ENCODE results near the gene ACP2.

Gene ACP2, protein sequence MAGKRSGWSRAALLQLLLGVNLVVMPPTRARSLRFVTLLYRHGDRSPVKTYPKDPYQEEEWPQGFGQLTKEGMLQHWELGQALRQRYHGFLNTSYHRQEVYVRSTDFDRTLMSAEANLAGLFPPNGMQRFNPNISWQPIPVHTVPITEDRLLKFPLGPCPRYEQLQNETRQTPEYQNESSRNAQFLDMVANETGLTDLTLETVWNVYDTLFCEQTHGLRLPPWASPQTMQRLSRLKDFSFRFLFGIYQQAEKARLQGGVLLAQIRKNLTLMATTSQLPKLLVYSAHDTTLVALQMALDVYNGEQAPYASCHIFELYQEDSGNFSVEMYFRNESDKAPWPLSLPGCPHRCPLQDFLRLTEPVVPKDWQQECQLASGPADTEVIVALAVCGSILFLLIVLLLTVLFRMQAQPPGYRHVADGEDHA

DNA sequence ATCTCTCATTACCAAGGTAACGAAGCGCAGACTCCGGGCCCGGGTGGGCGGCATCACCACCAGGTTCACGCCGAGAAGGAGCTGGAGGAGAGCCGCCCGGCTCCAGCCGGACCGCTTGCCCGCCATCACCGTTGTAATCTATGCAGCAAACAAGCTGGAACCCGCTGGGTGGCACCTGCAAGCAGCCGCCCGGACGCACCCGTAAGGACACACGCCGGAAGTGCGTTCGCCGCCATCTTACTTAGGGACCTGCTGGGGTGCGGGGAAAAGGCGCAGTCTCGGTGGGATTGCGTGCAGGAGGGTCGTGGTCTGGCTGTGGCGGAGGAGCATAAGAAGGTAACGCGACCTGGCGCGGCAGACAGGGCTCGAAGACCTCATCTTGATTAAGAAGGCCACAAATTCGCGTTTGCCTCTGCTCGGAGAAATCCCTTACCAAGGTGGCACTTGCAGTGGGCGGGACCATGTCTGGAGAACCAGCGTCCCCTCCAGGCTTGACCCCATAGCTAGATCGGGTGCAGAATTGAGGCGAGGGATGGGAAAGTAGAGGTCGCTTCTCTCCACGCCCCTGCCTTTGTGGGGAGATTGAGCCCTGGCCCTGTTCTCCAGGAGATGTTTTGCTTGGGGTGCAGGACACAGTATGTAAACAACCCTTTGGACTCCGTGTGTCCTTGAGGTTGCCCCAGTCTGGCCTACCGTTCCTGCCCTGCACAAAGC lies at the start of gene ACP2:
TSS of gene ACP2 (minus strand) at position 151 of the 714 bp plus-strand sequence. CDS start at position 126, 25 bp downstream.
- Histone ChIP-seq H3K27ac (peak within 1 kb of the TSS; percentile 60 to 98 (median 93)), H3K4me3 (peak within 1 kb of the TSS; percentile 62 to 82 (median 68))

DNA sequence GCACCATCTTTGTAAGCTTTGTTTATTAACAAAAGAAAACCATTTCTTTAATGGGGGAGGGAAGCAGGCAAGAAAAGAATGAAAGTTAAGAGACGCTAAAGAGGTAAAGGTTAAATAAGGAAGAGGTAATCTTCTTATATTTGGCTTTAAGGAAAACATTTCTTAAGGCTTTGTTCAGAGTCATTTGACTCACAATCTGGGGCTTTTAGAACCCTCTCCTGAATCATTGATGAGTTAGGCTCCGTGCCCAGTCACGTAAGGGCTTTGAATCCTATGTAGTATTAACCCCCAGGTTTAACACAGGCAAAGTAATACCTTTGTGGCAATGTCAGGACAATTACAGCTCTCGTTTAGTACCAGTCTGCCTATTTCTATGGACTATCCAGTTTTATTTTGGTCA lies 47.4 kb upstream of the ACP2 start:
- no peak overlapping the region for H3K27ac ChIP-seq

DNA sequence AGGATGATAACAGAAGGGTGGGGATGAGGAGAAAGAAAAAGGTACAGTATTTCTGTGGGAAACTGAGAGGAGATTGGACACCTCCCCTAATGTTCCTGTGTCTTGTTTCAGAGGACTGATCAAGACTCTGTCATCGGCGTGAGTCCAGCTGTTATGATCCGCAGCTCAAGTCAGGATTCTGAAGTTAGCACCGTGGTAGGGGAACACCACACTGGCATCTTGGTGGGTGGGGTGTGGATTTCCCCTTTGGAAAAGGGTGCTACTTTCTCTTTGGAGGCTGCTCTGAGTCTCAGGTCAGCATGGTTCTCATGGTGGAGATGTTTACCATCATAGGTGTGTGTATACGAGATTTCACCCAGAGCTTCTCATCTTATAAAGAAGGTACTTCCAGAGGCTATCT lies 46.8 kb upstream of the ACP2 start:
- H3K27ac ChIP-seq, result no peak overlapping the region
- H3K4me3 ChIP-seq, result no peak overlapping the region

More for the DNA sequence above, 47.4 kb upstream of the ACP2 start:
- H3K4me3 ChIP-seq, result no peak overlapping the region

DNA sequence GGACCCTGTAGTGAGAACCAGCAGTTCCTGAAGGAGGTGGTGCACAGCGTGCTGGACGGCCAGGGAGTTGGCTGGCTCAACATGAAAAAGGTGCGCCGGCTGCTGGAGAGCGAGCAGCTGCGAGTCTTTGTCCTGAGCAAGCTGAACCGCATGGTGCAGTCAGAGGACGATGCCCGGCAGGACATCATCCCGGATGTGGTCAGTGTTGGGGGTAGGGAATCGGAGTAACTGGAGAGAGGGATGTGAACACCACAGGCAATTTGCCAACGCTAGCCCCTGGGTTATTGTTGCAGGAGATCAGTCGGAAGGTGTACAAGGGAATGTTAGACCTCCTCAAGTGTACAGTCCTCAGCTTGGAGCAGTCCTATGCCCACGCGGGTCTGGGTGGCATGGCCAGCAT lies 41.2 kb upstream of the ACP2 start:
- no peak overlapping the region for H3K4me3 ChIP-seq
- H3K27ac ChIP-seq, result no peak overlapping the region

DNA sequence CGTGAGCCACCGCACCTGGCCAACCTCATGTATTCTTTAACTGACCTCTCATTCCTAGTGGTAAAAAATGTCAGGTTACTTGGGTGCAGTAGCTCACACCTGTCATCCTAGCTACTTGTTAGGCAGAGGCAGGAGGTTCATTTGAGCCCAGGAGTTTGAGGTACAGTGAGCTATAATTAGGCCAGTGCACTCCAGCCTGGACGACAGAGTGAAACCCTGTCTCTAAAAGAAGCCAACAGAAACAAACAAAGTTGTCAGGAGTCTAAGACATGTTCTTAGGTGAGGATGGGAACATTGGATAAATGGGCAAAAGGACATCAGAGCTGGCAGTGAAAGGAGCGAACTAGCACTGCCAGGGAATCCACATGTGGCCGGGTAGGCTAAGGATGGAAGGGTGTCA lies 39.5 kb upstream of the ACP2 start:
- H3K4me3 ChIP-seq, result no peak overlapping the region
- no peak overlapping the region for H3K27ac ChIP-seq

DNA sequence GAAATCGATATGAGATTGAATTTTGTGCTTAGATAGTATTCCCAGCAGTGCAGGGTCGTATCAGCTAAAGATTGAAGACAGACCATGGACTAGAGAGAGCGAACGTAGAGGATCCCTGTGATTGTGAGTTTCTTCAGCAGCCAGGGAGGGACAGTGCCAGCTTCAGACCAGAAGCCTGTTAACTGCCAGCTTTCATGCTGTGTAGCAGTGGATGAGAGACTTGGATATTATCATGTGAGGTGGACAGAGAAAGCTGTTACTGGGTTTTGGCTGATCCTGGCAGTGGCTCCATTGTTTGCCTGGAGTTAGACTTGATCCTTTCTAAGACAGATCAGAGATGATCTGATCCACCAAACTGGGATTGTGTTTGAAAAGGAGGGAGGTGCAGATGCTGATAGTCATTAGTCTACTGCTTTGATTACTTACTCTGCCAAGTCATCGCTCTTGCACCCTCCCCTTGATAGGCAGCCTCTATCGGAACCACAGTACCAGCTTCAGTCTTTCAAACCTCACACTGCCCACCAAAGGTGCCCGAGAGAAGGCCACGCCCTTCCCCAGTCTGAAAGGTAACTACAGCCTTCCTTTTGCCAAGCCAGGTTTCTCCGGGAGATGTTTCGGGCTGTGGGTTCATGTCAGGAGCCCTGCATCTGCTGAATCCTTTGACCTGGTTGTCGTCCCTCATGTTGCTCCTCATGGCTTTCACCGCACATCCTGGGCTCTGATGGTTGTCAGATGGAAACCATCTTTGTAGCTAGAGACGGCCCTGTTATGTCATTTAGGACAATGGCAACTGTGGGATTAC lies 37.6 kb upstream of the ACP2 start:
- Histone ChIP-seq H3K27ac (no peak overlapping the region), H3K4me3 (no peak overlapping the region)

DNA sequence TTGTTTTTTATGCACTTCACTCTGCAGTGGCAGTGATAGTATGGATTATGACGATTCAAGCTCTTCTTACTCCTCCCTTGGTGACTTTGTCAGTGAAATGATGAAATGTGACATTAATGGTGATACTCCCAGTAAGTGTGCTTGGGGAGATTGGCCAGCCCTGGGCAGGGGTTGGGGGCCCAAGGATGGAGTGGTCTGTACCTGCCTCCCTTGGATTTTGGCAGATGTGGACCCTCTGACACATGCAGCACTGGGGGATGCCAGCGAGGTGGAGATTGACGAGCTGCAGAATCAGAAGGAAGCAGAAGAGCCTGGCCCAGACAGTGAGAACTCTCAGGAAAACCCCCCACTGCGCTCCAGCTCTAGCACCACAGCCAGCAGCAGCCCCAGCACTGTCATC lies 35.5 kb upstream of the ACP2 start:
- H3K4me3 ChIP-seq, result no peak overlapping the region
- no peak overlapping the region for H3K27ac ChIP-seq

DNA sequence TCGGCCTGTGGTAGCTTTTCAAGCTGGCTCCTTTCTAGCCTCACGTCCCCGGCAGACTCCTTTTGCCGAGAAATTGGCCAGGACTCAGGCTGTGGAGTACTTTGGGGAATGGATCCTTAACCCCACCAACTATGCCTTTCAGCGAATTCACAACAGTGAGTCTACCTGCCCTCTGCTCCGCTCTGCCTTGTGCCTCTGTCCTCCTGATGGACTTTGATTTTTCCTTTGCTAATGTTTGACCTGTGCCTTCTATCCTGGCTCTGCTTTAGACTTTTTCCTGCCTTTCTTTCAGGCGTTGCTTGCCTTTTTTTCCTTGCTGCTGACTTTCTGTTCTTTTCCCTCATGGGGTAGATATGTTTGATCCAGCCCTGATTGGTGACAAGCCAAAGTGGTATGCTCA lies 33.8 kb upstream of the ACP2 start:
- Histone ChIP-seq H3K4me3 (no peak overlapping the region), H3K27ac (no peak overlapping the region)

DNA sequence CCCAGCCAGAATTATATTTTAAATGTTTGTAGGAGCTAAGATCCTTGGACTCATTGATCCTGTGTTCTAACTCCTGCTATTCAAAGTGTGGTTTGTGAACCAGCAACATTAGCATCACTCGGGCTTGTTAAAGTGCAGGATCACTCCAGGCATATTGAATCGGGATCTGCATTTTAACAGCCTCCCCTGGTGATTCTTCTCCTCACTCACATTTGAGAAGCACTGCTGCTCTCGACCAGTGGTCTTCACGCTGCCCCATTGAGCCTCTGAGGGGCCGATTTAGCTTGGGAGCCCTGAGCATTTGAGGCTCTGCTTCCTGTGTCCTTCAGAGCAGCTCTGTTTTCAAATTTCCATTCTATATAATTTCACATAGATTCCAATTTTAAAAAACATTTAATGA lies 32.2 kb upstream of the ACP2 start:
- no peak overlapping the region for H3K27ac ChIP-seq
- H3K4me3 ChIP-seq, result no peak overlapping the region

DNA sequence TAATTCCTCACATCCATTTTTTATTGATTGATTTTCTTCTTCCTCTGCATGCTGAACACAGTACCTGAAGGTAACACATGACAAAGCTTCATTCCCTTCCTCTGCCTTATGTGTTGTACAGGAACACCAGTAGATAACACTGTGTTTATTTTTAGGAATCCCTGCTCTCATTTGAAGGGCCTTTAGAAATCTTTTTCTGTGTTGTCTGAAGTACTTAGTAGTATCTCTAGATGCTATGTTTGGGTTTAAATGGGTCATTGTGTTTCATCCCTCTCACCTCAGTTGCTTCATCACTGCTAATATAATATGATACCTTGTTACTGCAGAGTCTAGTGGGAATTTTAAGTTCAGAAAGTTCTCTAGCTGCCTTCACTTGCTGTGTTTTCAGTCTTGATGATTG lies 31.5 kb upstream of the ACP2 start:
- H3K4me3 ChIP-seq, result no peak overlapping the region
- no peak overlapping the region for H3K27ac ChIP-seq

DNA sequence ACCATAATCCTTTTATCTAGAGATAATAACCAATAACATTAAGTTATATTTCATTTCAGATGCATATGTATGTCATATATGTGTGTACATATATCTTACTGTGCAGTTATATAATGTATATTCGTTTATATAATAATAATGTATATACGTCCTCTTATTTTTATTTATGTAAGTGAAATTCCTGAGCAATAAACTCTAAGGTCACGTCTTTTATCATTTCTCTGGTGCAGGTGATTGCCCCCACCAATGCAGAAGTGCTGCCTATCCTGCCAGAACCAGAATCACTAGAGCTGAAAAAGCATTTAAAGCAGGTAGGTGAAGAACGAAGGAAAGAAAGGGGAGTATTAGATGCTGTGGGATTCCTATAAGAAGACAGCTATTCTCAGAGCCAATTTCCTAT lies 30.2 kb upstream of the ACP2 start:
- no peak overlapping the region for H3K27ac ChIP-seq

DNA sequence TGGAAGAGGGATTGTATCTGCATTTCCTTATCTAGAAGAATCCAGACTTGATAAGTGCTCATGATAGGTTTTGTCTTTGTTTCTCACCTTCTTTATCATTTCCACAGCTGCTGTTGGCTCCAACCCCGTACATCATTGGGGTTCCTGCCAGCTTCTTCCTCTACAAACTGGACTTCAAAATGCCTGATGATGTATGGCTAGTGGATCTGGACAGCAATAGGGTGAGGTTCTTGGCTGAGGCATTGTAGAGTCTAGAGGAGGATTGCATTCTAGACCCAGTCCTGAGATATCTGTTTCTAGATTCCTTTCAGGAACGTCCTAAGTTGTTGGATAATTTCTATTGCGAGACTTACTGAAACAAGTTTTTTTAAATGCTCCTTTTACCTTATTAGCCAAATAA lies 29.4 kb upstream of the ACP2 start:
- no peak overlapping the region for H3K27ac ChIP-seq
- no peak overlapping the region for H3K4me3 ChIP-seq

More for the DNA sequence above, 30.2 kb upstream of the ACP2 start:
- no peak overlapping the region for H3K4me3 ChIP-seq

DNA sequence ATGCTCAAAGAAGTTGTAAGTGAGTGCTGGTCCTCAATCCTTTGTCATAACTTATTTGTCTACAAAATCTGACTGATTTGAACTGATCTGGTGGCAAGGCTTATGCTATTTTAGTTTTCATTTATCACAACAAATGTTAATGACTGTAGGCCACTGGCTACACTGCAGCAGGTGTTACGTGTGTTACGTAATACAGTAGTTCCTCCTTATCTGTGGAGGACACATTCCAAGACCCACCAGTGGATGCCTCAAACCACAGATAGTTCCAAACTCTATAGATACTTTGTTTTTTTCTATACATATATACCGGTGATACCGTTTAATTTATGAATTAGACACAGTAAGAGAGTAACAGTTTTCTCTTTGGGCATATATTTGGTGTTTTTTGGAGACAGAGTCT lies 28.3 kb upstream of the ACP2 start:
- Histone ChIP-seq H3K27ac (no peak overlapping the region), H3K4me3 (no peak overlapping the region)

DNA sequence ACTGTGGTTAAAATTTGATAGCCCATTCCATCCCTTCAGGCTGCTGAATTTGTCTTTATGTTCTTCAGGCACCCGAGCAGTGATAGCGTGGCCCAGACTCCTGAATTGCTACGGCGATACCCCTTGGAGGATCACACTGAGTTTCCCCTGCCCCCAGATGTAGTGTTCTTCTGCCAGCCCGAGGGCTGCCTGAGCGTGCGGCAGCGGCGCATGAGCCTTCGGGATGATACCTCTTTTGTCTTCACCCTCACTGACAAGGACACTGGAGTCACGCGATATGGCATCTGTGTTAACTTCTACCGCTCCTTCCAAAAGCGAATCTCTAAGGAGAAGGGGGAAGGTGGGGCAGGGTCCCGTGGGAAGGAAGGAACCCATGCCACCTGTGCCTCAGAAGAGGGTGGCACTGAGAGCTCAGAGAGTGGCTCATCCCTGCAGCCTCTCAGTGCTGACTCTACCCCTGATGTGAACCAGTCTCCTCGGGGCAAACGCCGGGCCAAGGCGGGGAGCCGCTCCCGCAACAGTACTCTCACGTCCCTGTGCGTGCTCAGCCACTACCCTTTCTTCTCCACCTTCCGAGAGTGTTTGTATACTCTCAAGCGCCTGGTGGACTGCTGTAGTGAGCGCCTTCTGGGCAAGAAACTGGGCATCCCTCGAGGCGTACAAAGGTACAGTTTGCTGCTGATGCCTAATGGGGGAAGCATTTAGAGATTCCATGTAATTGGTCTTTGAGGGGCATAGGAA lies 26.1 kb upstream of the ACP2 start:
- Histone ChIP-seq H3K27ac (no peak overlapping the region), H3K4me3 (no peak overlapping the region)

DNA sequence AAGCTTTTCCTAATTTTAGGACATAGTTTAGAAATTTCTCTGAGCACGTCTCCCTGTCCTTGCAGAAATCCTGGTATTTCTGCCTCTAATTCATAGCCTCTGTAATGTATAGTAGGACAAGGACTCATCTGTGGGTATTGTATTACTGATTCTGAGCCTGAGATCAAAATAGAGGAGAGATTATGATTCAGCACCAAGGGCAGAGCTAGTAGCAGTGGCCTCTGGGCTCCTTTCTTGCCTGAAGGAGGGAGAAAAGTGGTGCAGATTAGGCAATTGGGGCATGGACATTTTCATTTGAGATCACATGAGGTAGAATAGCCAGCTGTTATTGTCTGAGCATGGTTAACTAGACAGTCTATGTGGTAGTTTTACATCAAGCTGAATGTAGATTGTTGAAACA lies 24.1 kb upstream of the ACP2 start:
- no peak overlapping the region for H3K27ac ChIP-seq
- H3K4me3 ChIP-seq, result no peak overlapping the region

DNA sequence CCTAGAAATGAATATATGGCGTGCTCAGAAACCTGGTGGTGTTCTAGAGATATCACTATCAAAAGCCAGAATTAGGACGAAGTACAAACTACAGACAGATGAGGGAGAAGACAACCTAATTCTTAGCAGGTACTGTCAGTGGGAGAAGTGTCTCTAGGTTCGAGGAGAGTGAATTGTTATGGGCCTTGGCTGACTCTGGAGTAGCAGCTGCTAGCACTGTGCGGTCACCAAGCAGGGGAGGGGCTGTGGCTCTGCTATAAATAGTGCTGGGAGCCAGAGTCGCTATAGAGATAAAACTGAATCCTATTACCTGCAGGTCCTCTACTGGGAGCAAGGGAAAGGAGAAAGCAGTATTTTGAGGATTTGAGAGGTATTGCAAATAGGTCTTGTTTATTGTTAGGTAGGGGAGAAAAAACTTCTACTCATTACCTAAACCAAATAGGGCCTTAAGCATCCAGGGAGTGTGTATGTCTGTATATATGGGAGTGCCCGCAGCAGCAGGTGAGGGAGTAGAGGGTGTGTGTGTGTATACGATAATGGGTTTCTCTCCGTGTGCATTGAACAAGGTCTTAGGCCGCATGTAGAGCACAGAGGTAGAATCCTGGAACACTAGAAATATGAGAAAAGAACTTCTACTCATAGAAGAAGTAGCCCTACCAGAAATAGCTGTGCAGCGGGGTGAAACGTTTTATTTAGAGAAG lies 23.5 kb upstream of the ACP2 start:
- Histone ChIP-seq H3K27ac (no peak overlapping the region), H3K4me3 (no peak overlapping the region)

DNA sequence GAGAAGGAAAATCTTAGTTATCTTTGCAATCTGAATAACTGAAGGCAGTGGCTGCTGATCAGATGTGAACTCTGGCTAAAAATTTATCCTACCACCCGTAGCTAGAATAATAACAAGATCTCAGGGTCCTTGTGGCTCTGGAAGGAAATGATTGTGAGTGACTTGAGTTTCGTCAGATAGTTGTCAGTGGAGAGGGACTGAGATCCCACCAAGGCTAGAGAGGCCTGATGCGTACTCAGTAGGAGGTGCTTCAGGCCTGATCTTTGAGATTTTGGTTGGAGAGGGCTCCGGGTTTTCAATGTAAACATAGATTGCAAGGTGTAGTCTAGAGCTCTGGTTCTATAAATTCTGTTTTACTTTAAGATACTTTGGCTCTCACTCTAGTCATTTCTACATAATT lies 22.7 kb upstream of the ACP2 start:
- Histone ChIP-seq H3K4me3 (peak overlapping the region in 3 of 7 experiments; percentile 80 to 91 (median 82)), H3K27ac (peak overlapping the region in 11 of 21 experiments; percentile 37 to 99 (median 93))

DNA sequence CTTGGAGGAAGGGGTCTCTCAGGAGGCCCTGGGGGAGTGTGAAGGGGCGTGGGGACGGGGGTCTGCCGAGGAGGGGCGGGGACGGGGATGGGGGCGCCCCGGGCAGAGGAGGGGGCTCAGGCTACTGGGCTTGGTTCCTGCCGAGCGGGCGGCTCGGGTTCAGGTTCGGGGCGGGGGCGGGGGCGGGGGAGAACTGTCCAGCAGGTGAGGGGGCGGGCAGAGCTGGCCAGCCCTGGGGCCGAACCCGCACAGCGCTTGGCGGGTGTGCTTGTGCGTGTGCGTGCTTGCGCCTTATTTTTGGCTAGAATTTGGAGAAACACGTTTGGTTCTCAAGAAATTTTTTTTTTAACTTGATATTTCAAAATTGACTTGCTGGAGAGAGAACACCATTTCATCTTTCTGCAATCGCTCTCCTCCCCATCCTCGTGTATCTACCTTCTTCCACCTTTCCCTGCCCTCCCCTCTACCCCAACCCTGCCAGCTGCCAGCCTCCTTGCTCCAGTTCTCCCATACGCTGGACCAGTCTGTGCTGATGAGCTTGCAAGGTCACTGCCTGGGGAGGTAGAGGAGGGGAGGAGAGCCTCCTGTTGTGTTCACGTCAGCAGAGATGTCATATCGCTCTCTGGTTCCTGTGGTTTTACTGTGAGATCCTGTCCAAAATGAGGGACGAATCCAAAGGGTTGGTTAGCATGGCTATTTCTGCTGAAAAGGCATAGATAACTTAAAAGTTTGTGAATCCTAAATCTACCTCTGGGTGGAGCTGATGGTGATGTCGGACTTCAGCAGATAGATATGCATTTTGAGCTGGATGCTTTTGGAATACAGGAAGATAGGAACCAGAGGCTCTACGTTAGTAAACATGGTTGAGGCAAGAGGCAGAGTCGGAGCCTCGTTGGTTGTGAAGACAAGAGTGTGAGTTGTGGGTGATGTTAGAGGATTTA lies 22.0 kb upstream of the ACP2 start:
- H3K4me3 ChIP-seq, result peak overlapping the region; percentile 65 to 91 (median 82)
- H3K27ac ChIP-seq, result peak overlapping the region; percentile 50 to 99 (median 94)

Data from skin epidermis (tissue), 12 donors.